Measurements from ENCODE around the gene LCE6A.

GRCh38 chr1:152824964-152825363, 17.7 kb upstream of the LCE6A start:
- no peak for TF ChIP-seq CTCF (IDR thresholded peaks at IDR 0.05)
- no peak for TF ChIP-seq POLR2A (IDR thresholded peaks at IDR 0.05)

All from tibial nerve (tissue), 3 donors.